H9 (cell line): ENCODE results near the gene GJB4. TPM values are rescaled to one million over a fixed set of nuclear protein-coding genes. Genes with fewer than 3 reads are reported as not detected.

Experiments
- DNase-seq: peaks from one replicate; pipeline ENCODE4 v3.0.0-alpha.2; 2017
- H2AFZ ChIP-seq: one replicate; pipeline ENCODE4 v1.6.1; 2013; ENCODE audit warnings: mild to moderate bottlenecking, low read length, control low read depth, moderate library complexity
- H2AK5ac ChIP-seq: 2 replicates; pipeline ENCODE4 v1.6.1; 2013; ENCODE audit warnings: low read length, control low read depth, mixed read lengths; ENCODE audit not compliant: insufficient read length
- H2BK120ac ChIP-seq: one replicate; pipeline ENCODE4 v1.6.1; 2013; ENCODE audit warnings: low read depth, mild to moderate bottlenecking, low read length, control low read depth, inconsistent platforms; ENCODE audit not compliant: poor library complexity, severe bottlenecking
- H2BK12ac ChIP-seq: 2 replicates; pipeline ENCODE4 v1.6.1; 2013; ENCODE audit warnings: low read length, control low read depth, mixed read lengths, low read depth; ENCODE audit not compliant: insufficient read length
- H2BK15ac ChIP-seq: 2 replicates; pipeline ENCODE4 v1.6.1; 2013; ENCODE audit warnings: low read depth, low read length, control low read depth
- H2BK20ac ChIP-seq: one replicate; pipeline ENCODE4 v1.6.1; 2013; ENCODE audit warnings: low read depth, mild to moderate bottlenecking, low read length, control low read depth, inconsistent platforms; ENCODE audit not compliant: poor library complexity, severe bottlenecking
- H2BK5ac ChIP-seq: 2 replicates; pipeline ENCODE4 v1.6.1; 2013; ENCODE audit warnings: low read length, control low read depth, mixed read lengths; ENCODE audit not compliant: insufficient read length
- H3K14ac ChIP-seq: 2 replicates; pipeline ENCODE4 v1.6.1; 2013; ENCODE audit warnings: low read length, control low read depth; ENCODE audit not compliant: insufficient read depth
- H3K18ac ChIP-seq: 2 replicates; pipeline ENCODE4 v1.6.1; 2013; ENCODE audit warnings: low read depth, mild to moderate bottlenecking, mixed read lengths, low read length, control low read depth; ENCODE audit not compliant: insufficient read length
- H3K23ac ChIP-seq: 2 replicates; pipeline ENCODE4 v1.6.1; 2013; ENCODE audit warnings: low read length, control low read depth, mixed read lengths, low read depth; ENCODE audit not compliant: insufficient read length
- H3K23me2 ChIP-seq: 2 replicates; pipeline ENCODE4 v1.6.1; 2013; ENCODE audit warnings: low read depth, mild to moderate bottlenecking, mixed read lengths, low read length, control low read depth; ENCODE audit not compliant: insufficient read length, poor library complexity, severe bottlenecking
- H3K27ac ChIP-seq: 2 replicates; pipeline ENCODE4 v1.5.1; 2013; ENCODE audit warnings: low read length, control low read depth, mixed read lengths, low read depth; ENCODE audit not compliant: insufficient read length
- H3K27me3 ChIP-seq: 2 replicates; pipeline ENCODE4 v1.6.1; 2013; ENCODE audit warnings: low read length, control low read depth, inconsistent platforms; ENCODE audit not compliant: insufficient read depth
- H3K4ac ChIP-seq: 2 replicates; pipeline ENCODE4 v1.6.1; 2013; ENCODE audit warnings: low read depth, mild to moderate bottlenecking, control low read depth, inconsistent platforms, low read length, moderate library complexity
- H3K4me1 ChIP-seq: 2 replicates; pipeline ENCODE4 v1.6.1; 2013; ENCODE audit warnings: low read length, control low read depth, inconsistent platforms; ENCODE audit not compliant: insufficient read depth
- H3K4me2 ChIP-seq: 2 replicates; pipeline ENCODE4 v1.6.1; 2013; ENCODE audit warnings: low read length, control low read depth, mixed read lengths; ENCODE audit not compliant: insufficient read length, insufficient read depth
- H3K56ac ChIP-seq: 2 replicates; pipeline ENCODE4 v1.6.1; 2013; ENCODE audit warnings: low read depth, mild to moderate bottlenecking, mixed read lengths, low read length, control low read depth; ENCODE audit not compliant: insufficient read length
- H3K79me1 ChIP-seq: 2 replicates; pipeline ENCODE4 v1.6.1; 2013; ENCODE audit warnings: low read depth, mild to moderate bottlenecking, moderate library complexity, low read length, control low read depth, inconsistent platforms; ENCODE audit not compliant: insufficient read depth, poor library complexity, severe bottlenecking
- H3K79me2 ChIP-seq: 2 replicates; pipeline ENCODE4 v1.6.1; 2013; ENCODE audit warnings: low read length, control low read depth, inconsistent platforms; ENCODE audit not compliant: insufficient read depth
- H3K9ac ChIP-seq: 2 replicates; pipeline ENCODE4 v1.6.1; 2013; ENCODE audit warnings: low read length, control low read depth, mixed read lengths; ENCODE audit not compliant: insufficient read length; ENCODE audit errors: extremely low read depth
- H3K9me3 ChIP-seq: one replicate; pipeline ENCODE4 v1.6.1; 2013; ENCODE audit warnings: low read depth, low read length, inconsistent platforms; ENCODE audit not compliant: control insufficient read depth
- H3T11ph ChIP-seq: one replicate; pipeline ENCODE4 v1.6.1; 2013; ENCODE audit warnings: mild to moderate bottlenecking, low read length, control low read depth, inconsistent platforms
- H4K20me1 ChIP-seq: one replicate; pipeline ENCODE4 v1.6.1; 2013; ENCODE audit not compliant: control insufficient read depth, insufficient read length, insufficient read depth
- H4K5ac ChIP-seq: 2 replicates; pipeline ENCODE4 v1.6.1; 2013; ENCODE audit warnings: low read depth, mild to moderate bottlenecking, mixed read lengths, low read length, control low read depth; ENCODE audit not compliant: insufficient read length
- H4K8ac ChIP-seq: replicated peaks from 2 replicates; pipeline ENCODE4 v1.6.1; 2013; ENCODE audit warnings: low read length, control low read depth, mixed read lengths, low read depth; ENCODE audit not compliant: insufficient read length
- H4K91ac ChIP-seq: 2 replicates; pipeline ENCODE4 v1.6.1; 2013; ENCODE audit warnings: low read depth, mild to moderate bottlenecking, moderate library complexity, mixed read lengths, low read length, control low read depth; ENCODE audit not compliant: insufficient read length
- H3K27ac Mint-ChIP-seq, 3 experiments: 2 replicates in 2 of 3; 3 replicates in 1 of 3; pipeline ENCODE4 v1.8.0; 2020 to 2021; ENCODE audit warnings: mixed read lengths in 3 of 3, mild to moderate bottlenecking in 1 of 3, moderate library complexity in 1 of 3
- H3K27me3 Mint-ChIP-seq: 2 replicates; pipeline ENCODE4 v1.8.0; 2021; ENCODE audit warnings: low read depth, mild to moderate bottlenecking, moderate library complexity, mixed read lengths
- H3K36me3 Mint-ChIP-seq, 3 experiments: 2 replicates in 2 of 3; 3 replicates in 1 of 3; pipeline ENCODE4 v1.8.0; 2020 to 2021; ENCODE audit warnings: low read depth in 3 of 3, mixed read lengths in 3 of 3; ENCODE audit not compliant: insufficient read depth in 1 of 3
- H3K4me1 Mint-ChIP-seq, 2 experiments: 2 replicates each; pipeline ENCODE4 v1.8.0; 2020; ENCODE audit warnings: mixed read lengths in 2 of 2
- H3K4me3 Mint-ChIP-seq, 2 experiments: 2 replicates in 1 of 2; 3 replicates in 1 of 2; pipeline ENCODE4 v1.8.0; 2020 to 2021; ENCODE audit warnings: mild to moderate bottlenecking in 2 of 2, mixed read lengths in 2 of 2, moderate library complexity in 1 of 2
- H3K9me3 Mint-ChIP-seq, 2 experiments: 2 replicates in 1 of 2; 3 replicates in 1 of 2; pipeline ENCODE4 v1.8.0; 2020; ENCODE audit warnings: mild to moderate bottlenecking in 2 of 2, mixed read lengths in 2 of 2, moderate library complexity in 1 of 2
- WGBS: extraction: QIAGEN DNeasy Blood & Tissue Kit; methylation state at CpG from one replicate; pipeline ENCODE4 v1.1.7; 2013; ENCODE audit warnings: missing lambda C conversion rate, low lambda C conversion rate, mixed read lengths; ENCODE audit not compliant: insufficient read length; ENCODE audit errors: extremely low coverage; 5-methylcytosine and 5-hydroxymethylcytosine counted together
- total RNA-seq: library from RNA; stranded (reverse); gene quantifications from 2 replicates; pipeline ENCODE4 v1.2.1, GENCODE V29; 2021
- TF ChIP-seq, protein P1 (sequence below): fragments of 200-600 bp; sonication (generic); conservative IDR thresholded peaks from 3 replicates; pipeline ENCODE4 v1.8.0; 2021; ENCODE audit warnings: antibody characterized with exemption, mild to moderate bottlenecking

GJB4 gene
- total RNA-seq, 1 experiment from 2014 or later: not detected

- WGBS: no CpG with 5 or more reads among the region's 3 CpGs
- no peak overlapping the region for H2AFZ ChIP-seq
- Mint-ChIP-seq H3K4me3 (no peak overlapping the region), H3K27me3 (peaks cover 19% of the 10 kb centered on the region), H3K36me3 (no peaks in the 10 kb centered on the region; a peak in 1 of 7 replicates), H3K27ac (0 out of 7 replicates have a peak overlapping the region, but pooled peaks of 1 of the 3 experiments have one; percentile 63), H3K4me1 (peaks cover 0 to 3% of the 10 kb centered on the region in 2 experiments; a peak in 1 of 4 replicates), H3K9me3 (no peaks in the 10 kb centered on the region; a peak in 1 of 5 replicates)
- H4K91ac ChIP-seq: no peak overlapping the region
- no peaks in the 10 kb centered on the region for H4K20me1 ChIP-seq
- H3K27ac ChIP-seq: no peak overlapping the region
- no peaks in the 10 kb centered on the region for H3K23me2 ChIP-seq
- no peak overlapping the region for H4K8ac ChIP-seq
- no peaks in the 10 kb centered on the region for H3K79me2 ChIP-seq
- H3K4ac ChIP-seq: no peak overlapping the region
- H3K79me1 ChIP-seq: no peaks in the 10 kb centered on the region
- no peak overlapping the region for H2BK5ac ChIP-seq
- H3K18ac ChIP-seq: no peak overlapping the region
- H3K27me3 ChIP-seq: no peaks in the 10 kb centered on the region; the same call in 1 of the 2 replicates
- no peak overlapping the region for H3K56ac ChIP-seq
- no peaks in the 10 kb centered on the region for H3K9me3 ChIP-seq
- no peak overlapping the region for H2BK12ac ChIP-seq
- H3K9ac ChIP-seq: no peak overlapping the region
- TF ChIP-seq, protein P1, sequence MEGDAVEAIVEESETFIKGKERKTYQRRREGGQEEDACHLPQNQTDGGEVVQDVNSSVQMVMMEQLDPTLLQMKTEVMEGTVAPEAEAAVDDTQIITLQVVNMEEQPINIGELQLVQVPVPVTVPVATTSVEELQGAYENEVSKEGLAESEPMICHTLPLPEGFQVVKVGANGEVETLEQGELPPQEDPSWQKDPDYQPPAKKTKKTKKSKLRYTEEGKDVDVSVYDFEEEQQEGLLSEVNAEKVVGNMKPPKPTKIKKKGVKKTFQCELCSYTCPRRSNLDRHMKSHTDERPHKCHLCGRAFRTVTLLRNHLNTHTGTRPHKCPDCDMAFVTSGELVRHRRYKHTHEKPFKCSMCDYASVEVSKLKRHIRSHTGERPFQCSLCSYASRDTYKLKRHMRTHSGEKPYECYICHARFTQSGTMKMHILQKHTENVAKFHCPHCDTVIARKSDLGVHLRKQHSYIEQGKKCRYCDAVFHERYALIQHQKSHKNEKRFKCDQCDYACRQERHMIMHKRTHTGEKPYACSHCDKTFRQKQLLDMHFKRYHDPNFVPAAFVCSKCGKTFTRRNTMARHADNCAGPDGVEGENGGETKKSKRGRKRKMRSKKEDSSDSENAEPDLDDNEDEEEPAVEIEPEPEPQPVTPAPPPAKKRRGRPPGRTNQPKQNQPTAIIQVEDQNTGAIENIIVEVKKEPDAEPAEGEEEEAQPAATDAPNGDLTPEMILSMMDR: no peak
- H3K4me1 ChIP-seq: no peaks in the 10 kb centered on the region
- no peak overlapping the region for H2AK5ac ChIP-seq
- H4K5ac ChIP-seq: no peak overlapping the region
- no peak for DNase-seq
- no peak overlapping the region for H3K14ac ChIP-seq
- no peak overlapping the region for H3K23ac ChIP-seq
- no peak overlapping the region for H3K4me2 ChIP-seq
- no peak overlapping the region for H2BK15ac ChIP-seq
- H3T11ph ChIP-seq: no peak overlapping the region
- H2BK120ac ChIP-seq: no peak overlapping the region
- no peak overlapping the region for H2BK20ac ChIP-seq
These were observed 45.2 kb upstream of the GJB4 start for GRCh38 chr1:34714386-34714785.
